ENCODE measurements around the gene PDZD2. TPM values are rescaled to one million over a fixed set of nuclear protein-coding genes. Genes with fewer than 3 reads are reported as not detected.

Gene PDZD2
- total and polyA plus RNA-seq, 2 experiments from 2014 or later: 0.21 TPM; not detected in 1

DNA sequence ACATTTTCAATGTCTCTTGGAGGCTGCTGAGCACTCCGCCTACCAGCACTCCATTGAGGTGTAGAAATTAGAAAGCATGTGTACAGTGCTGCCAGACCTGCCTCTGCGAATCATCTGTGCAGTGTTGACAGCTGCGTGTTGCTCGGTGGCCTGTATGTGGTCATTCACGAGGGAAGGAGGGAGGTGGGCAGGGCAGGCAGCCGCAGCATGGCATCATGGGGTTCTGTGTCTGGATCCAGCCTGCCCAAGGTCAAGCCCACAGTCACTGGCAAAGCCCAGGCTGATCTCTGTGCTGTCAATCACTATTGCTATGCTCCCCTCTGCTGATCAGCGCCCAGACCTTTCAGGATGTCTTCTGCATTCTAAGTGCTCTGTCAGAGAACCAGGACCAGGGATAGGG, 8.0 kb upstream of the PDZD2 start:
- H3F3A ChIP-seq (ENCODE audit: insufficient read depth): no peaks in the 10 kb centered on the region
- TF ChIP-seq EZH2 (IDR thresholded peaks at IDR 0.05; ENCODE audit: insufficient read depth, poor library complexity, severe bottlenecking): no peak
- no peak for TF ChIP-seq EZH2phosphoT487 (IDR thresholded peaks at IDR 0.05; ENCODE audit: insufficient read depth, low read depth)
- H3K9me2 ChIP-seq (ENCODE audit: insufficient read depth): no peaks in the 10 kb centered on the region
- no peaks in the 10 kb centered on the region for H3K9me3 ChIP-seq (ENCODE audit: low read depth)
- no peaks in the 10 kb centered on the region for H4K20me1 ChIP-seq (ENCODE audit: insufficient read depth)
- H3K4me1 ChIP-seq (ENCODE audit: insufficient read depth): no peaks in the 10 kb centered on the region
- no peak overlapping the region for H3K9ac ChIP-seq
- H3K36me3 ChIP-seq (ENCODE audit: low read depth): no peaks in the 10 kb centered on the region
- no peak overlapping the region for H3K4me2 ChIP-seq (ENCODE audit: unreplicated experiment)
- no peak overlapping the region for H3K4me3 ChIP-seq
- no peak overlapping the region for H2AFZ ChIP-seq
- in situ Hi-C loops (cut with MboI): no loop called here
- DNase-seq: no peak
- no peaks in the 10 kb centered on the region for H3K79me2 ChIP-seq (ENCODE audit: insufficient read depth)
- H3K27ac ChIP-seq: no peak overlapping the region
- peaks cover 3% of the 10 kb centered on the region; the same call in 1 of the 2 replicates for H3K27me3 ChIP-seq (replicated peaks; ENCODE audit: insufficient read depth)
- 57 to 58% methylated on average over 7 of the region's 7 CpGs for WGBS, 2 experiments (ENCODE audit: low coverage in 1 of 2, low lambda C conversion rate in 2 of 2, missing lambda C conversion rate in 2 of 2)

DNA sequence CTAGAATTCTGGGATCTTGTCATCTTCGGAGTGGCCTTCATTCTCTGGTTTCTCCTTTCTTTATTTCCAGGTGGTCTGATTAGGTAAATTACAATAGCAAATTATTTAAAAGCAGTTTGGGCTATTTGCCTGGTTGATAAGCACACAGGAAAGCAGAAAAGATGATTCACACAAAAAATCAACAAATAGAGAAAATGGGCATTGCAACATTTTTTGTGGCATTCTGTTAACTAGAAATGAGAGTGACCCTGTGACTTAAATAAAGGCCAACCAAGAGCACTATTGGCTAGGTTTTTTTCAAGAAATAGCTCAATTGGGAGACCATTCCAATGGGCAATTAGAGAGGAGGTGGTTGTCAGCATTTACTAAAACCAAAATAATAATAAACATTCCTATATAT, 6.5 kb upstream of the PDZD2 start:
- no peak overlapping the region for H3K4me2 ChIP-seq (ENCODE audit: unreplicated experiment)
- no peaks in the 10 kb centered on the region for H3K79me2 ChIP-seq (ENCODE audit: insufficient read depth)
- no peaks in the 10 kb centered on the region for H4K20me1 ChIP-seq (ENCODE audit: insufficient read depth)
- TF ChIP-seq EZH2phosphoT487 (IDR thresholded peaks at IDR 0.05; ENCODE audit: insufficient read depth, low read depth): no peak
- TF ChIP-seq EZH2 (IDR thresholded peaks at IDR 0.05; ENCODE audit: insufficient read depth, poor library complexity, severe bottlenecking): no peak
- peaks cover 15% of the 10 kb centered on the region for H3K27me3 ChIP-seq (replicated peaks; ENCODE audit: insufficient read depth)
- no peak overlapping the region for H3K4me3 ChIP-seq
- no peaks in the 10 kb centered on the region for H3F3A ChIP-seq (ENCODE audit: insufficient read depth)
- 24 to 35% methylated on average over 1 of the region's 1 CpG for WGBS, 2 experiments (ENCODE audit: low coverage in 1 of 2, low lambda C conversion rate in 2 of 2, missing lambda C conversion rate in 2 of 2)
- H3K4me1 ChIP-seq (ENCODE audit: insufficient read depth): no peaks in the 10 kb centered on the region
- H2AFZ ChIP-seq: no peak overlapping the region
- no peaks in the 10 kb centered on the region for H3K9me2 ChIP-seq (ENCODE audit: insufficient read depth)
- no peaks in the 10 kb centered on the region for H3K9me3 ChIP-seq (ENCODE audit: low read depth)
- DNase-seq: no peak
- H3K36me3 ChIP-seq (ENCODE audit: low read depth): no peaks in the 10 kb centered on the region
- in situ Hi-C loops (cut with MboI): no loop called here
- no peak overlapping the region for H3K27ac ChIP-seq
- H3K9ac ChIP-seq: no peak overlapping the region

DNA sequence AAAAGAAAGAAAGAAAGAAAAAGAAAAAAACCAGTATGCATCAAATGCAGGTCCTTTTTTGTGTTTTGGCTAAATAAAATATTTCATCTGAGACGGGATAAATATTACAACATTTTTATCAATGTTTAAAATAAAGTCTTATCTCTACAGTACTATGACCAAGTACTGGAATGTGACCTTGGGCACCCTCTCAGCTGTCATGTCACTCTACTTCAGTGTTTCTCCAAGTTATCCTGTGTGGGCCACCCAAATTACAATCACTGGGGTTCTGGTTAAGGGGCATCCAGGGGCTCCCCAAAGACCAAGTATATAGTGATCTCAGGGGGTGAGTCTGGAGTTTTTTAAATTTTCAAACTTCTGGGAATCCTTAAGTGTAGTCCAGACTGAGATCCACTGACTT, 3.5 kb upstream of the PDZD2 start:
- Histone ChIP-seq H3K36me3 (ENCODE audit: low read depth) (no peaks in the 10 kb centered on the region), H3K4me1 (ENCODE audit: insufficient read depth) (no peaks in the 10 kb centered on the region), H3K79me2 (ENCODE audit: insufficient read depth) (no peaks in the 10 kb centered on the region), H4K20me1 (ENCODE audit: insufficient read depth) (no peaks in the 10 kb centered on the region), H3K9me2 (ENCODE audit: insufficient read depth) (no peaks in the 10 kb centered on the region), H3K9me3 (ENCODE audit: low read depth) (no peaks in the 10 kb centered on the region), H3K9ac (no peak overlapping the region), H2AFZ (no peak overlapping the region), H3F3A (ENCODE audit: insufficient read depth) (no peaks in the 10 kb centered on the region), H3K27ac (no peak overlapping the region), H3K27me3 (replicated peaks; ENCODE audit: insufficient read depth) (peaks cover 22% of the 10 kb centered on the region), H3K4me3 (no peak overlapping the region), H3K4me2 (ENCODE audit: unreplicated experiment) (no peak overlapping the region)
- no peak for DNase-seq
- in situ Hi-C loops (cut with MboI): no loop called here
- WGBS, 2 experiments (ENCODE audit: low coverage in 1 of 2, low lambda C conversion rate in 2 of 2, missing lambda C conversion rate in 2 of 2): 31 to 64% methylated on average over 1 of the region's 1 CpG
- no peak for TF ChIP-seq EZH2 (IDR thresholded peaks at IDR 0.05; ENCODE audit: insufficient read depth, poor library complexity, severe bottlenecking)
- no peak for TF ChIP-seq EZH2phosphoT487 (IDR thresholded peaks at IDR 0.05; ENCODE audit: insufficient read depth, low read depth)

DNA sequence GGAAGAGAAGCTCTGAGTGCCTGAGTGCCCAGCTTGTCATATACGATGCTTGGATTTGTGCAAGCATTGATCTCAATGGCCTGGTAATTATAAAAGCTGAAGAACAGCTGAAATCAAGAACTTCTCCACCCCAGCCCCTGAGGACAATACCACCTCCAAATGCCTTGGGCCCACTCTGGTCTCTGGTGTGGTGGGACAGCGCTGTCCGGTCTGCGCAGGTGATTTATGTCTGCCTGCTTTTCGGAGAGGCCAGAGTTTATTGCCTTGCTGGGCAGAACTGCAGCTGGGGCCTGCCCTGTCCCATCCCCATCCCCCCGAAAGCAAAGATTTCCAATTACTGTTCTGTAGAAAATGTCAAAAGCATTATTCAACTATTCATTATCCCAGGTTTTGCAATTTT, 1.1 kb upstream of the PDZD2 start:
- no peak overlapping the region for H3K27ac ChIP-seq

DNA sequence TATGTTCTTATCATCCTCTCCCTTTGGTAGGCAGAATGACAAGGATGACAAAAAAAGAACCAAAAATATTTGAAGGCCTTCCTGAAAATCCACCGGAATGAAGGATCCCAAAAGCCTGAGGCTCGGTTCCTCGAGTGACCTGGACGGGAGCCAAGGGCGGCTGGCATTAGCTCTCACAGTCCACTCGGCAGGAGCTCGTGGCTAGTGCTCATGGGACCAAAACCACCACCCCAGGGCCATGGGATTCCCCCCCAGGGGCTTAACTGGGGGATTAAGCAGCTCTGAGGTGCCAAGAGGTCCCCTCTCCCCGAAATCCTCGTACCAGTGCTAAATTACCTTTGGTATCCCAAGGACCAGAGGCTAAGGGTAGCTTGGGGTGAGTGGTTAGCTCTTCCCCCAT, 586 bp upstream of the PDZD2 start:
- H2AFZ ChIP-seq: peak overlapping the region; percentile 97
- no peak for TF ChIP-seq EZH2 (IDR thresholded peaks at IDR 0.05; ENCODE audit: insufficient read depth, poor library complexity, severe bottlenecking)
- no peak for TF ChIP-seq EZH2phosphoT487 (IDR thresholded peaks at IDR 0.05; ENCODE audit: insufficient read depth, low read depth)
- DNase-seq: peak; percentile 12
- peak overlapping the region; percentile 79 for H3K4me2 ChIP-seq (ENCODE audit: unreplicated experiment)
- 0 out of 2 replicates have a peak overlapping the region, but pooled peaks have one; percentile 67 for H3K9ac ChIP-seq
- no peaks in the 10 kb centered on the region for H3K9me3 ChIP-seq (ENCODE audit: low read depth)
- H3K27me3 ChIP-seq (replicated peaks; ENCODE audit: insufficient read depth): peaks cover 31% of the 10 kb centered on the region
- H3K27ac ChIP-seq: no peak overlapping the region
- no peaks in the 10 kb centered on the region for H3K79me2 ChIP-seq (ENCODE audit: insufficient read depth)
- 24 to 28% methylated on average over 9 of the region's 9 CpGs for WGBS, 2 experiments (ENCODE audit: low coverage in 1 of 2, low lambda C conversion rate in 2 of 2, missing lambda C conversion rate in 2 of 2)
- H3K4me1 ChIP-seq (ENCODE audit: insufficient read depth): no peaks in the 10 kb centered on the region
- peak overlapping the region; percentile 94 for H3K4me3 ChIP-seq
- H4K20me1 ChIP-seq (ENCODE audit: insufficient read depth): no peaks in the 10 kb centered on the region
- in situ Hi-C loops (cut with MboI): no loop called here
- no peaks in the 10 kb centered on the region for H3K36me3 ChIP-seq (ENCODE audit: low read depth)
- H3K9me2 ChIP-seq (ENCODE audit: insufficient read depth): no peaks in the 10 kb centered on the region
- no peaks in the 10 kb centered on the region for H3F3A ChIP-seq (ENCODE audit: insufficient read depth)

More for the DNA sequence above, 1.1 kb upstream of the PDZD2 start:
- Histone ChIP-seq H3K79me2 (ENCODE audit: insufficient read depth) (no peaks in the 10 kb centered on the region), H3K27me3 (replicated peaks; ENCODE audit: insufficient read depth) (peaks cover 31% of the 10 kb centered on the region), H3K4me1 (ENCODE audit: insufficient read depth) (no peaks in the 10 kb centered on the region), H3K4me3 (no peak overlapping the region), H3F3A (ENCODE audit: insufficient read depth) (no peaks in the 10 kb centered on the region), H3K9me2 (ENCODE audit: insufficient read depth) (no peaks in the 10 kb centered on the region), H3K4me2 (ENCODE audit: unreplicated experiment) (no peak overlapping the region), H2AFZ (no peak overlapping the region), H3K9me3 (ENCODE audit: low read depth) (no peaks in the 10 kb centered on the region), H3K9ac (no peak overlapping the region), H4K20me1 (ENCODE audit: insufficient read depth) (no peaks in the 10 kb centered on the region), H3K36me3 (ENCODE audit: low read depth) (no peaks in the 10 kb centered on the region)
- in situ Hi-C loops (cut with MboI): no loop called here
- 83 to 89% methylated on average over 6 of the region's 6 CpGs for WGBS, 2 experiments (ENCODE audit: low coverage in 1 of 2, low lambda C conversion rate in 2 of 2, missing lambda C conversion rate in 2 of 2)
- TF ChIP-seq EZH2phosphoT487 (IDR thresholded peaks at IDR 0.05; ENCODE audit: insufficient read depth, low read depth) (no peak), EZH2 (IDR thresholded peaks at IDR 0.05; ENCODE audit: insufficient read depth, poor library complexity, severe bottlenecking) (no peak)
- no peak for DNase-seq
